Astrocyte of the cerebellum (primary cell): Measurements from ENCODE around the gene FIGLA.

ENCODE experiments used
- DNase-seq: peaks from one replicate; pipeline ENCODE4 v3.0.0-alpha.2; 2011; ENCODE audit warnings: low read depth
- H3K4me3 ChIP-seq: 2 replicates; pipeline ENCODE4 v1.5.1; 2011; ENCODE audit warnings: mild to moderate bottlenecking, low read depth, low read length, moderate library complexity
- in situ Hi-C: cut with HindIII; loops from 2 replicates; pipeline ENCODE4 v1.10.0; 2017; ENCODE audit warnings: low sequenced_read_pairs
- TF ChIP-seq, protein P1 (sequence below): IDR thresholded peaks from 2 replicates; pipeline ENCODE4 v1.5.1; 2012; ENCODE audit warnings: low read length, low read depth, moderate library complexity, mild to moderate bottlenecking; ENCODE audit errors: missing control alignments

FIGLA gene, protein sequence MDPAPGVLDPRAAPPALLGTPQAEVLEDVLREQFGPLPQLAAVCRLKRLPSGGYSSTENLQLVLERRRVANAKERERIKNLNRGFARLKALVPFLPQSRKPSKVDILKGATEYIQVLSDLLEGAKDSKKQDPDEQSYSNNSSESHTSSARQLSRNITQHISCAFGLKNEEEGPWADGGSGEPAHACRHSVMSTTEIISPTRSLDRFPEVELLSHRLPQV

DNA sequence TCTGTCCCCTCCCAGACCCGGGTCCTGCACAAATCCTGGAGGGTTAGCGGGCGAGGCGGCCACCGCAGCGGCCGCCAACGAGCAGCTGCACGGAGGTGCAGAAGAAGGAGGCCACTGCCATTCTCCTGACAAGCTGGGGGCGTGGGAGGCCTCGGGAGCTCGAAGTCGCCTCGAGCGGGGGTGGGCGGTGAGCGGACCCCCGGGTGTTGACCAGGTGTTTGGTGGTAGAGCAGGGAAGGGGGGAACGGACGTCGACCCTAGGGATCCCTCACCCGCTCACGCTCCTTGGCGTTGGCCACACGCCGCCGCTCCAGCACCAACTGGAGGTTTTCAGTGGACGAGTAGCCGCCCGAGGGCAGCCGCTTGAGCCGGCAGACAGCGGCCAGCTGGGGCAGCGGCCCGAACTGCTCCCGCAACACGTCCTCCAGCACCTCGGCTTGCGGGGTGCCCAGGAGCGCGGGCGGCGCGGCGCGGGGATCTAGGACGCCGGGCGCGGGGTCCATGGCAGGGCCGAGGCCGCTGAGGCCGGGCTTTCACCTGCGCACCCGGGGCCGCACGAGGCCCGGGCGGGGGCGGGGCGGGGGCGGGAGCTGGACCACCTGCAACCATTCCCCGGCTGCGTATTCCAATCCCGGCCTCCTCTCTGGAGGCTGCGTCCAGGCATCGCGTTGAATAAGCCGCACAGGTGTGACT, at the start of gene FIGLA:
TSS of gene FIGLA (minus strand) at position 508 of the 693 bp plus-strand sequence. CDS start at position 503, 5 bp downstream.
- TF ChIP-seq, protein P1, sequence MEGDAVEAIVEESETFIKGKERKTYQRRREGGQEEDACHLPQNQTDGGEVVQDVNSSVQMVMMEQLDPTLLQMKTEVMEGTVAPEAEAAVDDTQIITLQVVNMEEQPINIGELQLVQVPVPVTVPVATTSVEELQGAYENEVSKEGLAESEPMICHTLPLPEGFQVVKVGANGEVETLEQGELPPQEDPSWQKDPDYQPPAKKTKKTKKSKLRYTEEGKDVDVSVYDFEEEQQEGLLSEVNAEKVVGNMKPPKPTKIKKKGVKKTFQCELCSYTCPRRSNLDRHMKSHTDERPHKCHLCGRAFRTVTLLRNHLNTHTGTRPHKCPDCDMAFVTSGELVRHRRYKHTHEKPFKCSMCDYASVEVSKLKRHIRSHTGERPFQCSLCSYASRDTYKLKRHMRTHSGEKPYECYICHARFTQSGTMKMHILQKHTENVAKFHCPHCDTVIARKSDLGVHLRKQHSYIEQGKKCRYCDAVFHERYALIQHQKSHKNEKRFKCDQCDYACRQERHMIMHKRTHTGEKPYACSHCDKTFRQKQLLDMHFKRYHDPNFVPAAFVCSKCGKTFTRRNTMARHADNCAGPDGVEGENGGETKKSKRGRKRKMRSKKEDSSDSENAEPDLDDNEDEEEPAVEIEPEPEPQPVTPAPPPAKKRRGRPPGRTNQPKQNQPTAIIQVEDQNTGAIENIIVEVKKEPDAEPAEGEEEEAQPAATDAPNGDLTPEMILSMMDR: no peak
- H3K4me3 ChIP-seq: peak within 1 kb of the TSS; percentile 4
- no peak for DNase-seq
- in situ Hi-C loops: loop anchor here (5.0 kb wide), 1 partner anchor 53 kb away; no protein-coding TSS in a partner anchor

DNA sequence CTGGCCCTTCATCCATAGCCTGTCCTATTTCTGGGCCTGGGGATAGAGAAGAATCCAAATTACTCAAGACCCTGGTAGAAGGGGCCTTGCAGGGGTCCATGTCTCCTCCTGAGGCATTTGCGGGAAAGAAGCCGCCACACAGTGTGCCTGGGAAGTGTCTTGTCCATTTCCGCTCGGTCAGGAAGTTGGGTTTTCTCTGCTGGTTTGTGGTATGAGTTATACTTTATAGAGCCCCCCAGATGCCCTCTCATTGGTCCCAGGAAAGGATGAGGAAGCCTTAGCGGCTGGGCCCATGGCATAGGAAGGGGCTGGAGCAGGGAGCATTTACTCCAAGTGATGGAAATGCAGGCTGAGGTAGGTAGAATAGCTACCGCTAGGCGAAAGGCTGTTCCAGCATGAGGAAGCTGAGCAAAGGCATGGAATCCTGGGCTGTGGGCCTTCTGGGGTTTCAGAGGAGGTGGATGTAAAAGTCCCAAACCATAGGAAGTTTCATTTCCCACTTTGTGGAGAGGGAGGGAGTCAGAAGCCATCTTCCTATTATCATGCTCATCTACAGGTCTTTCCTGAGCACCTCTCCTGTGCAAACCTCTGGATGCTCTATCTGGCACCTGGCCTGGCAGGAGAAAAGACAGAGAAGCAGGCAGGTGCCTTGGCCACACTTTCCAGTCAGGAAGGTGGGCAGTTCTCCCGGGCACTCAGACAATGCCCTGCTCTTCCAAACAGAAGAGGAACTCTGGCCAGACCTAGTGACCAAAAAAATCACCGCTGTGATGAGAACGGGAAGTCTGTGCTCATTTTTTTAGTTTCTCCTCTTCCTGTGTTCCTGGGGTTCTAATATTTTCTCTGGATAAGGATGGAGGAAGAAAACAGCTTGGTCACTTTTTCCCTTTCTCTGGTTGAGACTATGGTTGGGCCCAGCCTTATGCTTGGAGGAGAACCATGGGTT, 47.8 kb upstream of the FIGLA start:
- in situ Hi-C loops: no loop called here
- no peak overlapping the region for H3K4me3 ChIP-seq
- TF ChIP-seq, protein P1: no peak
- DNase-seq: no peak

DNA sequence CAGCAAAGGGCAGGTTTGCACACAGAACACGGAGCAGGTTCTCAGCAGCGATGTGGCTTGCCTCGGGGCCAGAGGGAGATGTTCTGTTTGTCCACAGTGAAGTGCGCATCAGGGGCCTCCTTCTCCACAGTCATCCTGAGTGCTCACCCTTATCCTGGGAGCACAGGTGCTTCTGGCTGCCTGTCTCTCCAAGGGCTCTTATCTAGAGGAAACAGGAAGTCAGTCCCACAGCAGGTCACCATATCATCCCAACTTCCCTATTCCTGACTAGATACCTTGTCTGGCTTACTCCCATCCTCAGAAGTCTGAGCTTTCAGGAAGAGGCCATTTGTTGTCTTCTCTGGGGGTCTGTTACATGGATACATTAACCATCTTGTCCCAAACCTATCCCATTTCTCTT, 45.2 kb upstream of the FIGLA start, which contains the start of gene CD207:
TSS of gene CD207 (minus strand) at position 174 of the 400 bp plus-strand sequence. CDS start at position 134, 40 bp downstream.
- in situ Hi-C loops: no loop called here
- DNase-seq: no peak
- TF ChIP-seq, protein P1: no peak
- H3K4me3 ChIP-seq: no peak within 1 kb of the TSS

DNA sequence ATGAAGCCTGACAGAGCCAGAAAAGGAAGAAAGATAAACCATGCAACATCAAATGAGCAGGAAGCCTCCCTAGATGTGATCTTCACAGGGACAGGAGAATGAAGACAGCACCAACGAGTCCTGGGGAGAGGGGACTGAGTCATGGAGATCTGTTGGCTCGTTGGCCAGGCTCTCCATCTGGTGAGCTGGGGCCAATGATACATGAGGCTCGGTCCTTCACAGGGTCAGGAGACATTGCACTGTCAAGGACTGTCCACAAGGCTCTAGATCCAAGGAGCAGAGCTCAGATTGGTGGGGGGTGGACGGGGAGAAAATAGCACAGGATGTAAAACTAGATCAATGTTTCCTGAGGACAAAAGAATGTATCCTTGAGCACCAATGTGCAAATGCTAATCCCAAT, 44.4 kb upstream of the FIGLA start:
- DNase-seq: no peak
- in situ Hi-C loops: no loop called here
- TF ChIP-seq, protein P1: no peak
- H3K4me3 ChIP-seq: no peak overlapping the region

DNA sequence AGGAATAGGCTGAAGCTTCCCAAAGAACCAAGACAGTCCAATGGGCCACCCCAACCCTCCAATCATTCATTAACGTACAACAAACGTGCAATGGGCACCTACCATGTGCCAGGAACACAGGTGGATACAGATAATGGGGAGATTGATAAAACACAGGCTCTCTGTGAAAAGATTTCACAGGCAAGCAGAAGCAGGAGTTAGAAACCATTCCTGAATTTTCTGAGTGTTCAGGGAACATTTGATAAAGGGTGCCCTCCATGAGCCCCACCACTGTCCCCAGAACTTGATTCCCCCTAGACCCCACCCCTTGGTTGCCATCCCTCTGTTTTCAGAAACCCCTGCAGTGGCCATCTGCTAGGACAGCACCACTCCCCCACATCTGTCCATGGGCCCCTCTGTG, 43.7 kb upstream of the FIGLA start:
- in situ Hi-C loops: no loop called here
- TF ChIP-seq, protein P1: no peak
- no peak overlapping the region for H3K4me3 ChIP-seq
- DNase-seq: no peak

DNA sequence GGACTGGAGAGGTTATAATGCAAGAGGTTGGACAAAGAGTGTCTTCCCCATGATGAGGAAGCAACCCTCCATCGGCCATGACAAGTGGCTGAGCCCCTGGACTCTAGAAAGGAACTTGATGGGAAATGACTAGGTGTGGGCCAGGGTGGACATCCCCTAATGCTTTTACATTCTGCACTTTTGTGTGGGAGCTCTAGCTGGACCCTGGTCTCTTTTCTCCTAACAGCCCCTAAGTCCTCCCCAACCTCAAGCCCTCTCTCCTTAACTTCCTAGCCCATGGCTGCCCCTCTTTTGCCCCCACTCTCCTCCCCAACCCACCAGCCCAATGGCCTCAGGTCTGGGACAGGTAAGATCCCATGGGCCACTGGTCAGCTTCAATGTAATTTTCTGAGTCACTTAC, 42.8 kb upstream of the FIGLA start:
- no peak overlapping the region for H3K4me3 ChIP-seq
- TF ChIP-seq, protein P1: no peak
- in situ Hi-C loops: no loop called here
- DNase-seq: no peak
